ENCODE results near the gene CARD6.

DNA sequence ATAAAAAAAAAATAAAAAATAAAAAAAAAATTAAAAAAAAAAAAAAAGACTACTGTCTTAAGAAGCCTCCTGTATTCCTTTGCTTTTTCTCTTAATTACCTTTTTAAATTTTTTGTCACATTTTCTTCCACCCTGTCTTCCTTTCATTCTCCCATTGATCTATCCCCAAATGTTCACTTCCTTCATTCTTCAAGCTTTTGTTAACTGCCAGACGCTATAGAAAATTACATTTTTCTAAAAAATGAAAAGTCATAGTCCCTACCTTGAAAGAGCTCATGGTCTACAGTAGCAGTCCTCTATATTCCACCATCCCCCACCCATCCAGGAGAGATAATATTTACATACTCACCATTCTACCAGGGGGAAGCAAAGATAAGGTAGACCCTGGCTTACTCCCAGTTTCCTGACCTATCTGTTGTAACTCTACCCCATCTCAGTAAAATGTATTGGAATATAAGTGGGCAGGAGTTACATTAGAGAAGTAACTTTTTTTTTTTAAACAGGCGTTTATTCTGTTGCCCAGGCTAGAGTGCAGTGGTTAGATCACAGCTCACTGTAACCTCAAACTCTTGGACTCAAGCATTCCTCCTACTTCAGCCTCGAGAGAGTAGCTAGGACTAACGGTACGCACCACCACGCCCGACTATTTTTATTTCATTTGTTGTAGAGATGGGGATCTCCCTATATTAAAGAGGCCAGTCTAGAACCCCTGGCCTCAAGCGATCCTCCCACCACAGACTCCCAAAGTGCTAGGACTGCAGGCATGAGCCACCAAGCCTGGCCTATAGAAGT is 39.2 kb upstream of the CARD6 start:
- TF ChIP-seq, protein P1, sequence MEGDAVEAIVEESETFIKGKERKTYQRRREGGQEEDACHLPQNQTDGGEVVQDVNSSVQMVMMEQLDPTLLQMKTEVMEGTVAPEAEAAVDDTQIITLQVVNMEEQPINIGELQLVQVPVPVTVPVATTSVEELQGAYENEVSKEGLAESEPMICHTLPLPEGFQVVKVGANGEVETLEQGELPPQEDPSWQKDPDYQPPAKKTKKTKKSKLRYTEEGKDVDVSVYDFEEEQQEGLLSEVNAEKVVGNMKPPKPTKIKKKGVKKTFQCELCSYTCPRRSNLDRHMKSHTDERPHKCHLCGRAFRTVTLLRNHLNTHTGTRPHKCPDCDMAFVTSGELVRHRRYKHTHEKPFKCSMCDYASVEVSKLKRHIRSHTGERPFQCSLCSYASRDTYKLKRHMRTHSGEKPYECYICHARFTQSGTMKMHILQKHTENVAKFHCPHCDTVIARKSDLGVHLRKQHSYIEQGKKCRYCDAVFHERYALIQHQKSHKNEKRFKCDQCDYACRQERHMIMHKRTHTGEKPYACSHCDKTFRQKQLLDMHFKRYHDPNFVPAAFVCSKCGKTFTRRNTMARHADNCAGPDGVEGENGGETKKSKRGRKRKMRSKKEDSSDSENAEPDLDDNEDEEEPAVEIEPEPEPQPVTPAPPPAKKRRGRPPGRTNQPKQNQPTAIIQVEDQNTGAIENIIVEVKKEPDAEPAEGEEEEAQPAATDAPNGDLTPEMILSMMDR (IDR thresholded peaks at IDR 0.05; ENCODE audit: borderline replicate concordance, extremely low read depth, low read length, poor library complexity, severe bottlenecking): no peak
- TF ChIP-seq EZH2 (IDR thresholded peaks at IDR 0.05; ENCODE audit: borderline replicate concordance, low read depth, low read length, severe bottlenecking): no peak
